GM10248 (cell line): ENCODE data around the gene SFRP2.
A peak's percentile ranks its signal among the peaks of the same experiment; 100 is the strongest.

Experiments used
- CTCF ChIA-PET: fragments of 300-600 bp; sonication (Branson Sonifier 250); formaldehyde crosslinking; extraction: SDS; loops from one replicate; lab custom pipeline; 2021; ENCODE audit warnings: antibody characterized with exemption; lab: Yijun Ruan, JAX
- POLR2A ChIA-PET: fragments of 350-650 bp; sonication (Branson Sonifier 250); formaldehyde crosslinking; extraction: SDS; loops from one replicate; lab custom pipeline; 2020; ENCODE audit warnings: antibody characterized with exemption; lab: Yijun Ruan, JAX
- DNase-seq: peaks from one replicate; pipeline ENCODE4 v3.0.0; 2012; ENCODE audit errors: extremely low spot score
- CTCF ChIP-seq: IDR thresholded peaks from 2 replicates; pipeline ENCODE4 v1.5.1; 2012; ENCODE audit warnings: mild to moderate bottlenecking, low read depth; ENCODE audit errors: extremely low read depth, missing control alignments, control extremely low read depth

Gene SFRP2

DNA sequence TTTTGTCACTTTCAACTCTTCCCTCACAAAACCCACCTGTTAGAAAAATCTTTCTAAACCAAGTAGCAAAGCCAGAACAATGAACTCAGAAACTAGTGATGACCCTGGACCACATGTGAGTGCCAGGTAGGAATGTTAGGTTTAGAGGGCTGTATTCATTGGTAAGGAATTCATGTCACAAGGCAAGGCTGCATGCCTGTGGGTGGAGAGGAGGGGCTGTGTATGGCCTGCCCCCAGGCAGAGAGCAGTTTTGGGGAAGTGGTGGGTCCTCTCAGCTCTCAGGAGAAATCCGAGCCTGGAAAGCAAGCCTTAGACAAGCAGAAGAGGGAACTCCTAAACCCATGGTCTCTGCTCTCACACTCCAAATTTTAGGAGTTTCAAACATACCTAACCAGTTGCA is 31.5 kb downstream of the SFRP2 start:
- ChIA-PET CTCF (no interaction called here), POLR2A (no interaction called here)
- no peak for TF ChIP-seq CTCF
- no peak for DNase-seq

DNA sequence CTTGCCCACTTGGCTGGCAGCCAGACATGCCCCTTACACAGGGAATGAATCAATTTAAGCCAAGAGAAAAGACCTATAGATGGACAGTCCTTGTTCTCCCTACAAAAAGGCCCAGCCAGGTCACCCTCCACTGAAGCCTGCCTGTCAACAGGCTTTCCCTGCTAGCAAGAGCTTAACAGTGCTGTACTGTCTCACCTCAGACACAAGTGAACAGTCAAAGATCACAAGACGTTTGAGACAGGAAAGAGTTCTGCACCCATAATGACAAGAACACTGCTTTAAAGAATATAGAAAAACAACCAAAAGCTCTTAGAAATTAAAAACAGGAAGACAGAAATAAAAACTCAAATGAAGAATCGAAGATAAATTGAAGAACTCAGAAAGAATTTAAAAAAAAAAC is 33.7 kb downstream of the SFRP2 start:
- POLR2A ChIA-PET: no interaction called here
- TF ChIP-seq CTCF: no peak
- DNase-seq: no peak
- CTCF ChIA-PET: no interaction called here

- CTCF ChIA-PET: interaction anchor here (0.5 to 3.6 kb wide), 28 partner anchors 8 to 667 kb away, joined by 3 to 19 read pairs (median 5); partner anchors contain the start of gene MND1
- peak; percentile 58 for TF ChIP-seq CTCF
- peak; percentile 60 for DNase-seq
- POLR2A ChIA-PET: no interaction called here
Measured at GRCh38 chr4:153750197-153750817, 38.6 kb downstream of the SFRP2 start.

- CTCF ChIA-PET: interaction anchor here (3.6 kb wide), 1 partner anchor 15 kb away, joined by 19 read pairs; no protein-coding TSS in a partner anchor
Measured at GRCh38 chr4:153748378-153748777, 40.5 kb downstream of the SFRP2 start.

GRCh38 chr4:153747406-153747955 is 41.4 kb downstream of the SFRP2 start:
- ChIA-PET POLR2A (no interaction called here), CTCF (no interaction called here)
- DNase-seq: no peak
- TF ChIP-seq CTCF: no peak

More at GRCh38 chr4:153748378-153748777, 40.5 kb downstream of the SFRP2 start:
- POLR2A ChIA-PET: no interaction called here
- TF ChIP-seq CTCF: no peak
- no peak for DNase-seq

- ChIA-PET POLR2A (no interaction called here), CTCF (no interaction called here)
- TF ChIP-seq CTCF: no peak
- no peak for DNase-seq
Measured at GRCh38 chr4:153745651-153746050, 43.2 kb downstream of the SFRP2 start.
